Glomerular visceral epithelial cell (primary cell): Measurements from ENCODE around the gene TTC3.

ENCODE experiments used
- DNase-seq: peaks from one replicate; pipeline ENCODE4 v3.0.0-alpha.2; 2016; ENCODE audit errors: extremely low spot score

The TTC3 gene

GRCh38 chr21:37224861-37225839, 152.1 kb downstream of the TTC3 start:
- no peak for DNase-seq

- DNase-seq: no peak
These were observed 153.2 kb downstream of the TTC3 start for GRCh38 chr21:37226041-37226920.

- no peak for DNase-seq
These were observed 154.3 kb downstream of the TTC3 start for GRCh38 chr21:37227071-37228002.

GRCh38 chr21:37228003-37228400, 154.9 kb downstream of the TTC3 start:
- no peak for DNase-seq

- DNase-seq: no peak
These were observed 157.7 kb downstream of the TTC3 start for GRCh38 chr21:37230632-37231248.

- no peak for DNase-seq
These were observed 158.2 kb downstream of the TTC3 start for GRCh38 chr21:37231249-37231645.

- no peak for DNase-seq
These were observed 158.6 kb downstream of the TTC3 start for GRCh38 chr21:37231671-37232070.

- DNase-seq: no peak
These were observed 159.4 kb downstream of the TTC3 start for GRCh38 chr21:37232274-37233018.

GRCh38 chr21:37233551-37234146, 160.6 kb downstream of the TTC3 start:
- DNase-seq: no peak

GRCh38 chr21:37237346-37237745, 164.3 kb downstream of the TTC3 start:
- no peak for DNase-seq

- no peak for DNase-seq
These were observed 164.7 kb downstream of the TTC3 start for GRCh38 chr21:37237764-37238163.

- no peak for DNase-seq
These were observed 167.9 kb downstream of the TTC3 start for GRCh38 chr21:37240978-37241377.

- DNase-seq: no peak
These were observed 168.4 kb downstream of the TTC3 start for GRCh38 chr21:37241426-37241825.

- no peak for DNase-seq
These were observed 170.9 kb downstream of the TTC3 start for GRCh38 chr21:37243961-37244360.

- peak; percentile 13 for DNase-seq
These were observed 171.5 kb downstream of the TTC3 start for GRCh38 chr21:37244501-37245095.

GRCh38 chr21:37245151-37245550, 172.1 kb downstream of the TTC3 start:
- no peak for DNase-seq

- DNase-seq: no peak
These were observed 175.2 kb downstream of the TTC3 start for GRCh38 chr21:37248298-37248697.

GRCh38 chr21:37249112-37249904, 176.3 kb downstream of the TTC3 start:
- DNase-seq: no peak

- no peak for DNase-seq
These were observed 178.2 kb downstream of the TTC3 start for GRCh38 chr21:37251294-37251634.
